SJSA1 (cell line): ENCODE data around the gene TTC39B. TPM values are rescaled to one million over a fixed set of nuclear protein-coding genes. Genes with fewer than 3 reads are reported as not detected.

ENCODE experiments used
- DNase-seq, 2 experiments: peaks; one replicate each; pipeline ENCODE4 v3.0.0-alpha.2; 2015 to 2020; ENCODE audit warnings: low spot score in 2 of 2, low read depth in 1 of 2
- H3K27ac ChIP-seq: fragments of 250-450 bp; sonication (Bioruptor Pico); 2 replicates; pipeline ENCODE4 v1.5.1; 2020; ENCODE audit warnings: mild to moderate bottlenecking, moderate library complexity
- H3K27me3 ChIP-seq: fragments of 250-450 bp; sonication (Bioruptor Pico); replicated peaks from 2 replicates; pipeline ENCODE4 v1.5.1; 2020; ENCODE audit warnings: mild to moderate bottlenecking, moderate library complexity
- H3K36me3 ChIP-seq: fragments of 250-450 bp; sonication (Bioruptor Pico); 2 replicates; pipeline ENCODE4 v1.5.1; 2020; ENCODE audit warnings: mild to moderate bottlenecking
- H3K4me1 ChIP-seq: fragments of 250-450 bp; sonication (Bioruptor Pico); replicated peaks from 2 replicates; pipeline ENCODE4 v1.6.1; 2021; ENCODE audit warnings: mild to moderate bottlenecking
- H3K4me3 ChIP-seq: fragments of 250-450 bp; sonication (Bioruptor Pico); 2 replicates; pipeline ENCODE4 v1.5.1; 2020; ENCODE audit warnings: mild to moderate bottlenecking
- H3K9me3 ChIP-seq: fragments of 250-450 bp; sonication (Bioruptor Pico); replicated peaks from 2 replicates; pipeline ENCODE4 v1.5.1; 2020; ENCODE audit warnings: mild to moderate bottlenecking
- total RNA-seq: library from RNA; depleted of rRNA; stranded (reverse); fragments of >200 nt; shearing (Covaris generic); gene quantifications from 2 replicates; pipeline ENCODE4 v1.2.3, GENCODE V29; 2014; rRNA removed

TTC39B gene
- total RNA-seq, 1 experiment from 2014 or later, result 5.9 TPM

DNA sequence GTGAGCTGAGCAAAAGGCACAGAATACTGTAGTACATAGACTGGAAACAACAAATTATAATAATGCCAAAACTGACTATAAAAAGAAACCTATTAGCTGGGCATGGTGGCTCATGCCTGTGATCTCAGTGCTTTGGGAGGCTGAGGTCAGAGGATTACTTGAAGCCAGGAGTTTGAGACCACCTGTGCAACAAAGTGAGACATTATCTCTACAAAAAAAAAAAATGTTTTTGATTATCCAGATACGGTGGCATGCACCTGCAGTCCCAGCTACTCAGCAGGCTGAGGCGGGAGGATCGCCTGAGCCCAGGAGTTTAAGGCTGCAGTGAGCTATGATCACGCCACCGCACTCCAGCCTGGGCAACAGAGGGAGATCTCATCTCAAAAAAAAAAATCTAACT lies 175.9 kb downstream of the TTC39B start:
- no peak for DNase-seq
- H3K36me3 ChIP-seq, result no peaks in the 10 kb centered on the region
- H3K4me1 ChIP-seq, result no peaks in the 10 kb centered on the region
- no peaks in the 10 kb centered on the region for H3K27me3 ChIP-seq
- H3K9me3 ChIP-seq, result no peaks in the 10 kb centered on the region
- no peak overlapping the region for H3K4me3 ChIP-seq
- H3K27ac ChIP-seq, result no peak overlapping the region

DNA sequence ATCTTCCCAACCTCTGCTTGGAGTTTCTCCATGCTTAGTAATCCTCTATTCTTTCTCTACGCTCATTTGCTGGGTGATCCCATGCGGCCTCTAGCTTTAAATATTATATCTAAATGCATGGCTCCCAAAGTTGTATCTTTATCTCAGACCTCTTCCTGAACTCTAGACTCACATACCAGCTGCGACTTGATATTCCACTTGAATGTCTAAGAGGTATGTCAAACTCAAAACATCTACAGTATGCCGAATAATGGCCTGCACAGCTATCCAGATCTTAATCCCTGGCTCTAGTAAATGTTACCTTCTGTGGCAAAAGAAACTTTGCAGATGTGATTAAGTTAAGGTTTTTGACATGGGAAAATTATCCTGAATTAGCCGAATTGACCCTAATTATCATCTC lies 179.2 kb downstream of the TTC39B start:
- H3K36me3 ChIP-seq, result no peaks in the 10 kb centered on the region
- no peaks in the 10 kb centered on the region for H3K9me3 ChIP-seq
- H3K4me3 ChIP-seq, result no peak overlapping the region
- no peak for DNase-seq
- H3K27ac ChIP-seq, result no peak overlapping the region
- H3K27me3 ChIP-seq, result no peaks in the 10 kb centered on the region
- no peaks in the 10 kb centered on the region for H3K4me1 ChIP-seq

DNA sequence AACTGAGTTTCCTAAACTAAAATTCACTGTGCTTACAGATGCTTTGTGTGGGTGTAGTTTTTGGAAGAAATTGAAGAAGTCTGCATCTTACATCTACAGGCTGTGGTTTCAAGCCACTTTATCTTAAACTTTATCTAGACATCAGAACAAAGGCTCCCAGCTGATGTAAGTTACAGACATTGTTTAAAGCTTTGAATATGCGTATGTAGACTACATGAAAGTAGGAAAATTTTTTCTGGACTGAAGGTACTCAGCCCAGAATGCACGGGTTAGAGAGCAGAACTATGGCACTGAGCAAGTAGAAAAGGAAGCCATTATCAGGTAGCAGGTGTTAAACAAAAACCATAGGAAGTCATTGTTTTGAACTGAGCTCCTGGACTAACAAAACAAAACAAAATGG lies 185.4 kb downstream of the TTC39B start:
- Histone ChIP-seq H3K36me3 (no peaks in the 10 kb centered on the region), H3K27ac (no peak overlapping the region), H3K9me3 (no peaks in the 10 kb centered on the region), H3K27me3 (no peaks in the 10 kb centered on the region), H3K4me3 (no peak overlapping the region), H3K4me1 (no peaks in the 10 kb centered on the region)
- DNase-seq, result no peak

DNA sequence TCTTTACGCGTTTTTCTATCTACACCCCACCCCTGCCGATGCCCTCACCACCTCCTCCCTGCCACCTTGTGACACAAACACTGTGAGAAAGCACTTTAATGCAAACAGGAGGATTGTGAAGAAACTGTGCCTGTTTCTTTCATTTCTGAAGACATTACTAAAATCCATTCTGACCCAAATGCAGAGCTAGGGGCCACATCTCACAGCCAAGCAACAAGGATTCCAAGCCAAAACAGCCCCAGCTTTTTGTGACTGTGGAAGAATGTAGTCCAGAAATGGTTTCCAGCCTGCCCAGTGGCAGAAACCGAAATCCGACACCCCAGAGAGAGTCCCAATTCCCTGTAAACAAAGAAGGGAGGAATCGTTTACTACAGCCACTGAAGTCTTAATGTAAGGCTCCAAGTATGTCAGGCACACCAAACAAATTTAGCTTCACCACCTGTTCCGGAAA lies 190.9 kb downstream of the TTC39B start:
- H3K27me3 ChIP-seq, result no peaks in the 10 kb centered on the region
- H3K36me3 ChIP-seq, result no peaks in the 10 kb centered on the region
- no peak overlapping the region for H3K27ac ChIP-seq
- DNase-seq, result no peak
- no peaks in the 10 kb centered on the region for H3K9me3 ChIP-seq
- H3K4me1 ChIP-seq, result no peaks in the 10 kb centered on the region
- H3K4me3 ChIP-seq, result no peak overlapping the region

DNA sequence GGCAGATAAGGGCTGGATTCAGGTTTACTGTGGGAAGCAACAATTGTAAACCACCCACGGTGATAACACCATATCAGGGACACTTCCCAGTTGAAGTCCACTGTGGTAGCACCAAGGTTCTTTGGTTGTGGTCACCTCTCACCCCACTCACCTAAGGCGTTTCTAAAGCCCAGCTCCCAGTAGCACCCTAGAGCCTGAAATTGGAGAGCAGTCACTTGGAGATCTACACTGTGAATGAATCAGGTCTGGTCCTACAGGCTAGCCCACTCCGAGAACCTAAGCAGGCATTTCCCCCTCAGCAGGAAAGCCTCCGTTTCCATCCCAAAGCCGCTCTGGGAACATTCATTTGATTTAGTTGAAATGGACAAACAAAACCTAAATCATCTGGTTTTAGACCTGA lies 191.3 kb downstream of the TTC39B start:
- Histone ChIP-seq H3K9me3 (no peaks in the 10 kb centered on the region), H3K36me3 (no peaks in the 10 kb centered on the region), H3K4me3 (no peak overlapping the region), H3K27ac (no peak overlapping the region), H3K27me3 (no peaks in the 10 kb centered on the region), H3K4me1 (no peaks in the 10 kb centered on the region)
- DNase-seq, result no peak

DNA sequence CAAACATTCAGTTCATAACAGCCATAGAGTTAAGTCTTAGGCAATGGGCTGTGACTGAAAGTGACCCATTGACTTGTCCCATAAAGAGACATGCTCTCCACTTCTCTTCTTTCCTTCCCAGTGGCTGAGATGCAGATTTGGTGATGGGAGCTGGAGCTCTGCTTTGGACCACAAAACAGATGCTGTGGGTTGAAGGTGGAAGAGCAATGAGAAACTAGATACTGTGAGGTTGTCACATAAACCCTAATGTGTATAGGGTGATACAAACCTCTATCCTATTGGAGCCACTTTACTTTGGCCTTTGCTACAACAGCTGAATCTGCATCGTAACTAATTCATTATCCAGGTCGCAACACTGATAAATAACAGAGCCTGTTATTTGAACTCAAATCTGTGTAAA lies 192.0 kb downstream of the TTC39B start:
- H3K27ac ChIP-seq, result no peak overlapping the region
- no peaks in the 10 kb centered on the region for H3K36me3 ChIP-seq
- H3K4me1 ChIP-seq, result no peaks in the 10 kb centered on the region
- DNase-seq, result no peak
- no peaks in the 10 kb centered on the region for H3K27me3 ChIP-seq
- no peak overlapping the region for H3K4me3 ChIP-seq
- H3K9me3 ChIP-seq, result no peaks in the 10 kb centered on the region

Other genes starting within 250 kb of the TTC39B start
- gene SNAPC3, start 115.7 kb upstream of the TTC39B start, total RNA-seq, result 32.3 and 70.2 TPM in 2 replicates
- gene PSIP1, start 203.8 kb upstream of the TTC39B start, total RNA-seq, result 32.3 and 35.3 TPM in 2 replicates
- 0.47 and 0.53 TPM in 2 replicates for gene CCDC171, start 245.8 kb upstream of the TTC39B start, total RNA-seq